H1 (cell line): Measurements from ENCODE around the gene NEK9. TPM values are rescaled to one million over a fixed set of nuclear protein-coding genes. Genes with fewer than 3 reads are reported as not detected.

Experiments
- CTCF ChIA-PET: fragments of 300-600 bp; sonication (Branson Sonifier 250); formaldehyde crosslinking; loops from one replicate; lab custom pipeline; 2021; ENCODE audit not compliant: partially characterized antibody; lab: Charles Lee
- POLR2A ChIA-PET: fragments of 300-600 bp; sonication (Branson Sonifier 250); formaldehyde crosslinking; loops from one replicate; lab custom pipeline; 2021; ENCODE audit warnings: inconsistent platforms; ENCODE audit not compliant: partially characterized antibody; lab: Charles Lee
- DNase-seq, 2 experiments: peaks; one replicate each; pipeline versions ENCODE4 v3.0.0 to v3.0.0-alpha.2; 2010 to 2022; ENCODE audit warnings: low spot score in 2 of 2, low read depth in 1 of 2, mixed read lengths in 1 of 2
- FAIRE-seq: peaks from 2 replicates; lab custom pipeline; 2011; peaks lifted over from hg19 to GRCh38; lab: Jason Lieb, UNC
- H2AFZ ChIP-seq: 2 replicates; pipeline ENCODE4 v1.8.1; 2012; ENCODE audit warnings: low read length, inconsistent platforms
- H2AK5ac ChIP-seq: 2 replicates; pipeline ENCODE4 v1.6.1; 2013; ENCODE audit warnings: low read depth, low read length
- H2BK120ac ChIP-seq: replicated peaks from 2 replicates; pipeline ENCODE3; 2013; ENCODE audit warnings: low read depth, low read length, inconsistent platforms
- H2BK12ac ChIP-seq: 2 replicates; pipeline ENCODE4 v1.6.1; 2013; ENCODE audit warnings: low read depth, low read length
- H2BK15ac ChIP-seq: 2 replicates; pipeline ENCODE4 v1.6.1; 2013; ENCODE audit warnings: low read length
- H2BK20ac ChIP-seq: 2 replicates; pipeline ENCODE4 v1.6.1; 2013; ENCODE audit warnings: low read length
- H2BK5ac ChIP-seq: 2 replicates; pipeline ENCODE4 v1.6.1; 2013; ENCODE audit warnings: low read depth, low read length
- H3K14ac ChIP-seq: 2 replicates; pipeline ENCODE4 v1.6.1; 2013; ENCODE audit warnings: inconsistent platforms; ENCODE audit not compliant: insufficient read length
- H3K18ac ChIP-seq: 2 replicates; pipeline ENCODE4 v1.6.1; 2013; ENCODE audit warnings: low read length; ENCODE audit errors: extremely low read depth
- H3K23ac ChIP-seq: 2 replicates; pipeline ENCODE4 v1.6.1; 2013; ENCODE audit warnings: inconsistent platforms; ENCODE audit not compliant: insufficient read length
- H3K23me2 ChIP-seq: 2 replicates; pipeline ENCODE4 v1.6.1; 2013; ENCODE audit warnings: low read depth, low read length
- H3K27ac ChIP-seq: 2 replicates; pipeline ENCODE4 v1.6.1; 2011; ENCODE audit warnings: low read depth, low read length, inconsistent platforms
- H3K27me3 ChIP-seq, 4 experiments: replicated peaks in 1 of 4; 1 replicate in 1 of 4; 2 replicates in 3 of 4; pipeline versions ENCODE4 v1.6.1 to v1.8.1; 2011 to 2013; ENCODE audit warnings: low read length in 3 of 4, mild to moderate bottlenecking in 3 of 4, inconsistent platforms in 2 of 4, mixed read lengths in 2 of 4, moderate library complexity in 1 of 4; ENCODE audit not compliant: control insufficient read depth in 3 of 4, insufficient read depth in 3 of 4; ENCODE audit errors: extremely low read depth in 1 of 4
- H3K36me3 ChIP-seq, 4 experiments: 2 replicates each; pipeline versions ENCODE4 v1.6.1 to v1.8.1; 2011 to 2013; ENCODE audit warnings: mild to moderate bottlenecking in 4 of 4, low read length in 3 of 4, moderate library complexity in 2 of 4, control low read depth in 1 of 4, inconsistent platforms in 1 of 4; ENCODE audit not compliant: insufficient read depth in 4 of 4, control insufficient read depth in 2 of 4
- H3K4ac ChIP-seq: replicated peaks from 2 replicates; pipeline ENCODE3; 2013; ENCODE audit warnings: low read length, low read depth, mixed read lengths, inconsistent platforms; ENCODE audit not compliant: insufficient read length
- H3K4me1 ChIP-seq, 4 experiments: replicated peaks in 1 of 4; 1 replicate in 1 of 4; 2 replicates in 3 of 4; pipeline versions ENCODE4 v1.6.1 to v1.8.1; 2011 to 2013; ENCODE audit warnings: low read length in 3 of 4, inconsistent platforms in 2 of 4, mixed read lengths in 1 of 4; ENCODE audit not compliant: insufficient read depth in 4 of 4, control insufficient read depth in 3 of 4
- H3K4me2 ChIP-seq, 2 experiments: 2 replicates each; pipeline versions ENCODE4 v1.6.1 to v1.8.1; 2011 to 2013; ENCODE audit warnings: low read depth in 2 of 2, low read length in 2 of 2, control low read depth in 1 of 2, inconsistent platforms in 1 of 2, mild to moderate bottlenecking in 1 of 2; ENCODE audit not compliant: insufficient read depth in 1 of 2
- H3K4me3 ChIP-seq, 4 experiments: fragments of 200-600, 300-600 bp in 1 of 4; sonication (generic), shearing (Covaris generic), sonication (Bioruptor Twin) in 1 of 4; 2 replicates each; pipeline versions ENCODE4 v1.5.1 to v1.8.1; 2011 to 2016; ENCODE audit warnings: low read length in 4 of 4, low read depth in 3 of 4, control low read depth in 2 of 4, inconsistent platforms in 2 of 4, mild to moderate bottlenecking in 2 of 4, mixed read lengths in 1 of 4, moderate library complexity in 1 of 4; ENCODE audit not compliant: insufficient read depth in 2 of 4; ENCODE audit errors: extremely low read depth in 1 of 4
- H3K56ac ChIP-seq: replicated peaks from 2 replicates; pipeline ENCODE3; 2013; ENCODE audit warnings: low read depth, mild to moderate bottlenecking, mixed read lengths, low read length, inconsistent platforms; ENCODE audit not compliant: insufficient read length
- H3K79me1 ChIP-seq: 2 replicates; pipeline ENCODE4 v1.6.1; 2013; ENCODE audit warnings: low read depth, low read length, control low read depth
- H3K79me2 ChIP-seq, 2 experiments: 2 replicates each; pipeline versions ENCODE4 v1.6.1 to v1.8.1; 2012 to 2013; ENCODE audit warnings: low read length in 2 of 2, mild to moderate bottlenecking in 2 of 2, inconsistent platforms in 1 of 2; ENCODE audit not compliant: insufficient read depth in 2 of 2, control insufficient read depth in 1 of 2
- H3K9ac ChIP-seq, 4 experiments: replicated peaks in 1 of 4; 1 replicate in 1 of 4; 2 replicates in 3 of 4; pipeline versions ENCODE4 v1.6.1 to v1.8.1; 2011 to 2013; ENCODE audit warnings: low read depth in 3 of 4, low read length in 3 of 4, control low read depth in 2 of 4, mild to moderate bottlenecking in 2 of 4, moderate library complexity in 2 of 4, inconsistent platforms in 1 of 4; ENCODE audit errors: extremely low read depth in 1 of 4
- H3K9me3 ChIP-seq, 2 experiments: 2 replicates each; pipeline versions ENCODE4 v1.6.1 to v1.8.1; 2012 to 2013; ENCODE audit warnings: mild to moderate bottlenecking in 2 of 2, moderate library complexity in 2 of 2, control low read depth in 1 of 2, inconsistent platforms in 1 of 2, low read depth in 1 of 2, low read length in 1 of 2, mixed read lengths in 1 of 2; ENCODE audit not compliant: insufficient read depth in 2 of 2
- H4K20me1 ChIP-seq, 2 experiments: replicated peaks in 1 of 2; 2 replicates each; pipeline versions ENCODE3 to v1.8.1; 2011 to 2013; ENCODE audit warnings: inconsistent platforms in 2 of 2, low read length in 2 of 2, mild to moderate bottlenecking in 1 of 2; ENCODE audit not compliant: insufficient read depth in 2 of 2, control insufficient read depth in 1 of 2
- H4K5ac ChIP-seq: 2 replicates; pipeline ENCODE4 v1.6.1; 2013; ENCODE audit warnings: low read length, low read depth, mixed read lengths, inconsistent platforms; ENCODE audit not compliant: insufficient read length
- H4K8ac ChIP-seq: 2 replicates; pipeline ENCODE4 v1.8.0; 2013; ENCODE audit warnings: mild to moderate bottlenecking, moderate library complexity, low read length, inconsistent platforms; ENCODE audit not compliant: insufficient read depth; ENCODE audit errors: extremely low read depth
- H4K91ac ChIP-seq: replicated peaks from 2 replicates; pipeline ENCODE3; 2013; ENCODE audit warnings: low read length, mixed read lengths, inconsistent platforms; ENCODE audit not compliant: insufficient read length
- ASH2L ChIP-seq: fragments of 200-600, 300-600 bp; sonication (generic); IDR thresholded peaks from one replicate; pipeline ENCODE4 v1.7.1; 2017; ENCODE audit warnings: low read length
- CBX5 ChIP-seq: fragments of 300-800, 300-1000 bp; sonication (generic); IDR thresholded peaks from 2 replicates; pipeline ENCODE4 v1.7.1; 2016; ENCODE audit warnings: antibody characterized with exemption, low read length, low read depth
- CEBPB ChIP-seq: IDR thresholded peaks from 2 replicates; pipeline ENCODE4 v1.6.1; 2012; ENCODE audit warnings: low read depth, low read length
- CREB1 ChIP-seq: IDR thresholded peaks from 2 replicates; pipeline ENCODE4 v1.6.1; 2012; ENCODE audit warnings: inconsistent platforms
- KDM1A ChIP-seq: fragments of 200-600, 300-600 bp; sonication (generic); IDR thresholded peaks from 2 replicates; pipeline ENCODE4 v1.7.1; 2016; ENCODE audit warnings: mild to moderate bottlenecking, low read length, borderline replicate concordance
- POLR2A ChIP-seq, 2 experiments: IDR thresholded peaks; 1 replicate in 1 of 2; 2 replicates in 1 of 2; pipeline ENCODE4 v1.6.1; 2011; ENCODE audit warnings: low read depth in 2 of 2, low read length in 2 of 2, mild to moderate bottlenecking in 2 of 2; ENCODE audit errors: control extremely low read depth in 1 of 2
- RXRA ChIP-seq: IDR thresholded peaks from 2 replicates; pipeline ENCODE4 v1.6.1; 2011; ENCODE audit warnings: low read depth, mild to moderate bottlenecking, low read length, moderate library complexity; ENCODE audit not compliant: insufficient read depth
- SAP30 ChIP-seq: fragments of 300-600 bp; sonication (generic); IDR thresholded peaks from 2 replicates; pipeline ENCODE4 v1.7.1; 2012; ENCODE audit warnings: low read length, moderate library complexity, mild to moderate bottlenecking, inconsistent platforms; ENCODE audit not compliant: insufficient read depth, insufficient replicate concordance
- TEAD4 ChIP-seq: IDR thresholded peaks from 2 replicates; pipeline ENCODE4 v1.6.1; 2012; ENCODE audit warnings: low read depth, low read length, inconsistent platforms, mixed read lengths
- ZNF274 ChIP-seq: IDR thresholded peaks from 2 replicates; pipeline ENCODE4 v1.7.0; 2012; ENCODE audit warnings: low read length, borderline replicate concordance; ENCODE audit errors: extremely low read depth
- WGBS, 2 experiments: shearing (Covaris generic) in 1 of 2; methylation state at CpG; one replicate each; pipeline versions ENCODE4 v1.1.6 to v1.1.7; 2013 to 2015; ENCODE audit warnings: low lambda C conversion rate in 2 of 2, mixed read lengths in 2 of 2, inconsistent platforms in 1 of 2, low coverage in 1 of 2, missing lambda C conversion rate in 1 of 2; ENCODE audit not compliant: insufficient replicate concordance in 2 of 2, insufficient coverage in 1 of 2, insufficient read length in 1 of 2; ENCODE audit errors: extremely low coverage in 1 of 2, missing lambda C conversion rate in 1 of 2; 5-methylcytosine and 5-hydroxymethylcytosine counted together
- polyA plus RNA-seq, 7 experiments: library from polyadenylated mRNA; depleted of rRNA in 3 of 7; stranded (reverse) in 5 of 7; unstranded in 2 of 7; fragments of >200 nt in 5 of 7; fragments of 200-250 nt in 2 of 7; gene quantifications; 1 replicate in 5 of 7; 2 replicates in 1 of 7; 4 replicates in 1 of 7; pipeline versions ENCODE4 v1.2.1 to v1.2.3, GENCODE V29; 2011 to 2013; ENCODE audit warnings: missing spikeins in 2 of 7, mixed read lengths in 2 of 7
- total RNA-seq: library from RNA; stranded (reverse); fragmentation: NEBNext Ultra II Directional; extraction: Animal tissue kit (Norgen Biotek cat#: 25700); gene quantifications from 2 replicates; pipeline ENCODE4 v1.2.1, GENCODE V29; 2021
- TF ChIP-seq, protein P1 (sequence below): IDR thresholded peaks from 2 replicates; pipeline ENCODE4 v1.6.1; 2011; ENCODE audit warnings: low read depth, mild to moderate bottlenecking, low read length; ENCODE audit not compliant: insufficient read depth
- TF ChIP-seq, protein P2 (sequence below): IDR thresholded peaks from 2 replicates; pipeline ENCODE4 v1.6.1; 2012; ENCODE audit warnings: inconsistent platforms
- TF ChIP-seq, protein P3 (sequence below): IDR thresholded peaks from 2 replicates; pipeline ENCODE4 v1.6.1; 2012; ENCODE audit warnings: low read length, inconsistent platforms

NEK9 gene
- total and polyA plus RNA-seq, 2 of the 8 experiments (the other 6 are each of a cell fraction or from before 2014, with no cell fraction given): 16.0 to 43.6 TPM

DNA sequence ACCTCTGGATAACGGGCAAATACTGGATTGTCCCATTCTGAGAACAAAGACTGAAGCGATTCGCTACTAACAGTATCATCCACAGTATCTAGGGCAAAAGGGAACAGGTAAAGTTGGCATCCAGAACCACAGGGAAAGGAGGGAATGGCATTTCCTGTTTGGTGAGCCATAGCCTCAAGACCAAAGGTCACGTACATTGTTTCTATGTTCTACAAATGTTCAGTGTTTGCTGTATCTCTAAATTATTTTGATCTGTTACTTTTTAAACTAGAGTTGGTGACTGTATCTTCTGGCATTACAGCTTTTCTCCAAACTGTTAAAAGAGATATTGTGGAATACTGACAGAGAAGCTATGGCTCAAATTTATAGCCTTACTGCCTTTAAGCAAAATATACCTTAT is 85.2 kb downstream of the NEK9 start:
- no peak overlapping the region for H3K14ac ChIP-seq
- H3K79me1 ChIP-seq: no peaks in the 10 kb centered on the region
- H3K4ac ChIP-seq: no peak overlapping the region
- no peak overlapping the region for H2BK120ac ChIP-seq
- DNase-seq: no peak
- ChIA-PET CTCF (interaction anchor here (0.6 to 2.6 kb wide), 4 partner anchors 46 to 135 kb away, joined by 3 to 13 read pairs (median 6); no protein-coding TSS in a partner anchor), POLR2A (interaction anchor here (1.2 kb wide), 1 partner anchor 10 kb away, joined by 3 read pairs; no protein-coding TSS in a partner anchor)
- no peaks in the 10 kb centered on the region for H3K27me3 ChIP-seq
- no peak overlapping the region for H4K8ac ChIP-seq
- H2BK12ac ChIP-seq: no peak overlapping the region
- no peak for FAIRE-seq
- H3K27ac ChIP-seq: no peak overlapping the region
- H4K20me1 ChIP-seq: no peaks in the 10 kb centered on the region
- H3K4me1 ChIP-seq: no peaks in the 10 kb centered on the region
- H3K36me3 ChIP-seq: peaks cover 0 to 22% (median 1%) of the 10 kb centered on the region in 4 experiments; a peak in 5 of 8 replicates
- no peak overlapping the region for H3K4me3 ChIP-seq
- 90% methylated on average over 4 of the region's 4 CpGs; no CpG with 5 or more reads in 1 of the 2 experiments for WGBS, 2 experiments
- no peak overlapping the region for H2AK5ac ChIP-seq
- no peak overlapping the region for H2AFZ ChIP-seq
- H3K18ac ChIP-seq: no peak overlapping the region
- no peak overlapping the region for H2BK20ac ChIP-seq
- H3K79me2 ChIP-seq: no peaks in the 10 kb centered on the region
- H3K56ac ChIP-seq: no peak overlapping the region
- no peak overlapping the region for H4K5ac ChIP-seq
- H2BK5ac ChIP-seq: no peak overlapping the region
- H3K23me2 ChIP-seq: no peaks in the 10 kb centered on the region
- H4K91ac ChIP-seq: no peak overlapping the region
- H3K23ac ChIP-seq: no peak overlapping the region
- no peaks in the 10 kb centered on the region for H3K9me3 ChIP-seq
- no peak overlapping the region for H3K4me2 ChIP-seq
- no peak overlapping the region for H2BK15ac ChIP-seq
- H3K9ac ChIP-seq: no peak overlapping the region
- TF ChIP-seq KDM1A (no peak), TEAD4 (no peak), CREB1 (no peak), RXRA (no peak), ASH2L (no peak), ZNF274 (no peak), CBX5 (no peak), SAP30 (no peak), CEBPB (no peak), POLR2A (IDR thresholded peaks at IDR 0.05; ENCODE audit: control extremely low read depth in 1 of 2, low read depth in 2 of 2, low read length in 2 of 2) (no peak)
- TF ChIP-seq, protein P1, sequence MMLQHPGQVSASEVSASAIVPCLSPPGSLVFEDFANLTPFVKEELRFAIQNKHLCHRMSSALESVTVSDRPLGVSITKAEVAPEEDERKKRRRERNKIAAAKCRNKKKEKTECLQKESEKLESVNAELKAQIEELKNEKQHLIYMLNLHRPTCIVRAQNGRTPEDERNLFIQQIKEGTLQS: no peak
- TF ChIP-seq, protein P2, sequence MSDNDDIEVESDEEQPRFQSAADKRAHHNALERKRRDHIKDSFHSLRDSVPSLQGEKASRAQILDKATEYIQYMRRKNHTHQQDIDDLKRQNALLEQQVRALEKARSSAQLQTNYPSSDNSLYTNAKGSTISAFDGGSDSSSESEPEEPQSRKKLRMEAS: no peak
- TF ChIP-seq, protein P3, sequence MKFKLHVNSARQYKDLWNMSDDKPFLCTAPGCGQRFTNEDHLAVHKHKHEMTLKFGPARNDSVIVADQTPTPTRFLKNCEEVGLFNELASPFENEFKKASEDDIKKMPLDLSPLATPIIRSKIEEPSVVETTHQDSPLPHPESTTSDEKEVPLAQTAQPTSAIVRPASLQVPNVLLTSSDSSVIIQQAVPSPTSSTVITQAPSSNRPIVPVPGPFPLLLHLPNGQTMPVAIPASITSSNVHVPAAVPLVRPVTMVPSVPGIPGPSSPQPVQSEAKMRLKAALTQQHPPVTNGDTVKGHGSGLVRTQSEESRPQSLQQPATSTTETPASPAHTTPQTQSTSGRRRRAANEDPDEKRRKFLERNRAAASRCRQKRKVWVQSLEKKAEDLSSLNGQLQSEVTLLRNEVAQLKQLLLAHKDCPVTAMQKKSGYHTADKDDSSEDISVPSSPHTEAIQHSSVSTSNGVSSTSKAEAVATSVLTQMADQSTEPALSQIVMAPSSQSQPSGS: no peak
